HepG2 (cell line): ENCODE data around the gene SYT7. TPM values are rescaled to one million over a fixed set of nuclear protein-coding genes. Genes with fewer than 3 reads are reported as not detected.

Experiments used
- AKAP8 ChIP-seq: sonication (generic); formaldehyde crosslinking; IDR thresholded peaks from 2 replicates; pipeline ENCODE4 v1.5.1; 2020; ENCODE audit warnings: mild to moderate bottlenecking, missing genetic modification reagents
- BATF2 ChIP-seq: sonication (generic); formaldehyde crosslinking; IDR thresholded peaks from 2 replicates; pipeline ENCODE4 v1.8.0; 2022; ENCODE audit warnings: mild to moderate bottlenecking, missing genetic modification reagents, moderate library complexity
- CEBPZ ChIP-seq: IDR thresholded peaks from 2 replicates; pipeline ENCODE4 v1.6.1; 2012; ENCODE audit warnings: low read length, improper control_type of control experiment
- HOXA7 ChIP-seq: sonication (generic); formaldehyde crosslinking; IDR thresholded peaks from 2 replicates; pipeline ENCODE4 v1.8.1; 2022; ENCODE audit warnings: mild to moderate bottlenecking, missing genetic modification reagents, moderate library complexity
- MED1 ChIP-seq: sonication (generic); formaldehyde crosslinking; IDR thresholded peaks from 2 replicates; pipeline ENCODE4 v1.4.0; 2020; ENCODE audit warnings: missing genetic modification reagents
- MLLT10 ChIP-seq: sonication (generic); formaldehyde crosslinking; IDR thresholded peaks from 2 replicates; pipeline ENCODE4 v1.4.0; 2020; ENCODE audit warnings: missing genetic modification reagents
- MLXIP ChIP-seq: sonication (generic); formaldehyde crosslinking; IDR thresholded peaks from 2 replicates; pipeline ENCODE4 v1.9.0; 2021; ENCODE audit warnings: missing genetic modification reagents, borderline replicate concordance
- MTERF4 ChIP-seq: sonication (generic); formaldehyde crosslinking; IDR thresholded peaks from 2 replicates; pipeline ENCODE4 v1.8.0; 2023; ENCODE audit warnings: mild to moderate bottlenecking, missing genetic modification reagents
- RNF2 ChIP-seq: fragments of 450-650 bp; conservative IDR thresholded peaks from 2 replicates; pipeline ENCODE4 v1.6.1; 2016; ENCODE audit warnings: low read depth
- SETDB1 ChIP-seq: sonication (generic); formaldehyde crosslinking; IDR thresholded peaks from 2 replicates; pipeline ENCODE4 v1.5.1; 2020; ENCODE audit warnings: missing genetic modification reagents, mild to moderate bottlenecking, borderline replicate concordance
- SMARCC2 ChIP-seq: fragments of 450-650 bp; IDR thresholded peaks from 2 replicates; pipeline ENCODE4 v1.6.1; 2017; ENCODE audit warnings: antibody characterized with exemption, mild to moderate bottlenecking
- STAT5B ChIP-seq: sonication (generic); formaldehyde crosslinking; IDR thresholded peaks from 2 replicates; pipeline ENCODE4 v1.4.0; 2020; ENCODE audit warnings: missing genetic modification reagents
- UBTF ChIP-seq: sonication (generic); formaldehyde crosslinking; IDR thresholded peaks from 2 replicates; pipeline ENCODE4 v1.4.0; 2020; ENCODE audit warnings: mild to moderate bottlenecking, missing genetic modification reagents
- ZNF331 ChIP-seq: sonication (generic); formaldehyde crosslinking; IDR thresholded peaks from 2 replicates; pipeline ENCODE4 v1.4.0; 2020; ENCODE audit warnings: missing genetic modification reagents
- ZNF562 ChIP-seq: sonication (generic); formaldehyde crosslinking; IDR thresholded peaks from 2 replicates; pipeline ENCODE4 v1.8.0; 2022; ENCODE audit warnings: missing genetic modification reagents, borderline replicate concordance
- ZNF639 ChIP-seq: conservative IDR thresholded peaks from 2 replicates; pipeline ENCODE4 v1.6.1; 2018; ENCODE audit warnings: missing genetic modification reagents
- ZNF790 ChIP-seq: sonication (generic); formaldehyde crosslinking; IDR thresholded peaks from 2 replicates; pipeline ENCODE4 v1.8.0; 2022; ENCODE audit warnings: missing genetic modification reagents, mild to moderate bottlenecking, borderline replicate concordance
- polyA plus RNA-seq, 8 experiments: library from polyadenylated mRNA; depleted of rRNA in 3 of 8; stranded (reverse) in 7 of 8; unstranded in 1 of 8; fragments of >200 nt; fragmentation: Illumina TruSeq in 4 of 8; extraction: Trizol in 4 of 8; gene quantifications; 2 replicates each; pipeline versions ENCODE4 v1.2.1 to v1.2.3, GENCODE V29; 2011 to 2016; ENCODE audit warnings: low read depth in 4 of 8, missing spikeins in 1 of 8, mixed read lengths in 1 of 8; ENCODE audit not compliant: insufficient read depth in 1 of 8
- total RNA-seq, 5 experiments: library from RNA; depleted of rRNA; stranded (reverse); fragments of >200 nt; fragmentation: Illumina TruSeq; extraction: Trizol; gene quantifications; 2 replicates each; pipeline ENCODE4 v1.2.3, GENCODE V29; 2016; ENCODE audit warnings: low read depth in 1 of 5

SYT7 gene
- total and polyA plus RNA-seq, 2 of the 13 experiments (the other 11 are each of a cell fraction or from before 2014, with no cell fraction given): 1.4 to 4.4 TPM

- TF ChIP-seq BATF2 (CRISPR knock-in tag) (no peak), MTERF4 (CRISPR knock-in tag) (no peak), AKAP8 (CRISPR knock-in tag) (no peak), ZNF790 (CRISPR knock-in tag) (no peak), MLXIP (CRISPR knock-in tag) (no peak), UBTF (CRISPR knock-in tag) (peak; percentile 69), MLLT10 (CRISPR knock-in tag) (no peak), ZNF331 (CRISPR knock-in tag) (peak; percentile 75; the same call in 1 of the 2 replicates), CEBPZ (no peak), HOXA7 (no peak), MED1 (CRISPR knock-in tag) (peak; percentile 84), SETDB1 (no peak), ZNF639 (CRISPR knock-in tag) (0 out of 2 replicates have a peak, but pooled peaks have one; percentile 40), ZNF562 (CRISPR knock-in tag) (no peak), RNF2 (peak; percentile 47; the same call in 1 of the 2 replicates), STAT5B (CRISPR knock-in tag) (no peak), SMARCC2 (no peak)
These were observed 3.3 kb downstream of the SYT7 start (continued) for GRCh38 chr11:61577383-61578118.
